PC-9 (cell line): ENCODE results near the gene C7.

Source experiments
- EZH2 ChIP-seq: fragments of 200-600 bp; sonication (generic); IDR thresholded peaks from 2 replicates; pipeline ENCODE4 v1.8.0; 2017; ENCODE audit warnings: antibody characterized with exemption, low read depth
- TF ChIP-seq, protein P1 (sequence below): fragments of 200-600 bp; sonication (generic); conservative IDR thresholded peaks from 2 replicates; pipeline ENCODE4 v1.6.1; 2017; ENCODE audit warnings: mixed run types, antibody characterized with exemption, mild to moderate bottlenecking, moderate library complexity

- TF ChIP-seq, protein P1, sequence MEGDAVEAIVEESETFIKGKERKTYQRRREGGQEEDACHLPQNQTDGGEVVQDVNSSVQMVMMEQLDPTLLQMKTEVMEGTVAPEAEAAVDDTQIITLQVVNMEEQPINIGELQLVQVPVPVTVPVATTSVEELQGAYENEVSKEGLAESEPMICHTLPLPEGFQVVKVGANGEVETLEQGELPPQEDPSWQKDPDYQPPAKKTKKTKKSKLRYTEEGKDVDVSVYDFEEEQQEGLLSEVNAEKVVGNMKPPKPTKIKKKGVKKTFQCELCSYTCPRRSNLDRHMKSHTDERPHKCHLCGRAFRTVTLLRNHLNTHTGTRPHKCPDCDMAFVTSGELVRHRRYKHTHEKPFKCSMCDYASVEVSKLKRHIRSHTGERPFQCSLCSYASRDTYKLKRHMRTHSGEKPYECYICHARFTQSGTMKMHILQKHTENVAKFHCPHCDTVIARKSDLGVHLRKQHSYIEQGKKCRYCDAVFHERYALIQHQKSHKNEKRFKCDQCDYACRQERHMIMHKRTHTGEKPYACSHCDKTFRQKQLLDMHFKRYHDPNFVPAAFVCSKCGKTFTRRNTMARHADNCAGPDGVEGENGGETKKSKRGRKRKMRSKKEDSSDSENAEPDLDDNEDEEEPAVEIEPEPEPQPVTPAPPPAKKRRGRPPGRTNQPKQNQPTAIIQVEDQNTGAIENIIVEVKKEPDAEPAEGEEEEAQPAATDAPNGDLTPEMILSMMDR: no peak
- no peak for TF ChIP-seq EZH2
Observed at GRCh38 chr5:40962207-40962955, 53.1 kb downstream of the C7 start.
